22Rv1 (cell line): Measurements from ENCODE around the gene WDR44.

Experiments
- ZFX ChIP-seq: fragments of 450-650 bp; IDR thresholded peaks from 2 replicates; pipeline ENCODE4 v1.6.1; 2017; ENCODE audit warnings: antibody characterized with exemption, borderline replicate concordance
- TF ChIP-seq, protein P1 (sequence below): fragments of 450-650 bp; IDR thresholded peaks from 2 replicates; pipeline ENCODE4 v1.5.1; 2017; ENCODE audit warnings: mild to moderate bottlenecking

GRCh38 chrX:118345045-118345463, 852 bp upstream of the WDR44 start:
- TF ChIP-seq, protein P1, sequence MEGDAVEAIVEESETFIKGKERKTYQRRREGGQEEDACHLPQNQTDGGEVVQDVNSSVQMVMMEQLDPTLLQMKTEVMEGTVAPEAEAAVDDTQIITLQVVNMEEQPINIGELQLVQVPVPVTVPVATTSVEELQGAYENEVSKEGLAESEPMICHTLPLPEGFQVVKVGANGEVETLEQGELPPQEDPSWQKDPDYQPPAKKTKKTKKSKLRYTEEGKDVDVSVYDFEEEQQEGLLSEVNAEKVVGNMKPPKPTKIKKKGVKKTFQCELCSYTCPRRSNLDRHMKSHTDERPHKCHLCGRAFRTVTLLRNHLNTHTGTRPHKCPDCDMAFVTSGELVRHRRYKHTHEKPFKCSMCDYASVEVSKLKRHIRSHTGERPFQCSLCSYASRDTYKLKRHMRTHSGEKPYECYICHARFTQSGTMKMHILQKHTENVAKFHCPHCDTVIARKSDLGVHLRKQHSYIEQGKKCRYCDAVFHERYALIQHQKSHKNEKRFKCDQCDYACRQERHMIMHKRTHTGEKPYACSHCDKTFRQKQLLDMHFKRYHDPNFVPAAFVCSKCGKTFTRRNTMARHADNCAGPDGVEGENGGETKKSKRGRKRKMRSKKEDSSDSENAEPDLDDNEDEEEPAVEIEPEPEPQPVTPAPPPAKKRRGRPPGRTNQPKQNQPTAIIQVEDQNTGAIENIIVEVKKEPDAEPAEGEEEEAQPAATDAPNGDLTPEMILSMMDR = no peak
- no peak for TF ChIP-seq ZFX
